GM18519 (cell line): ENCODE measurements around the gene TEX48.

Experiments
- ATAC-seq: cut with Tn5 transposase; IDR thresholded peaks from one replicate; pipeline ENCODE4 v1.9.1; 2021; ENCODE audit warnings: mild to moderate bottlenecking, moderate library complexity; ENCODE audit not compliant: unreplicated experiment, low FRiP score

Gene TEX48

GRCh38 chr9:114681594-114682332 is at the start of gene TEX48:
TEX48 (minus strand) TSS chr9:114682192; CDS start chr9:114671723, 10,469 bp downstream.
- ATAC-seq = peak; percentile 63

GRCh38 chr9:114731701-114732100 is 49.7 kb upstream of the TEX48 start:
- no peak for ATAC-seq

GRCh38 chr9:114729706-114730105 is 47.7 kb upstream of the TEX48 start:
- no peak for ATAC-seq

- ATAC-seq = no peak
Observed at GRCh38 chr9:114725930-114726329, 43.9 kb upstream of the TEX48 start.

- ATAC-seq = no peak
Observed at GRCh38 chr9:114724744-114725143, 42.8 kb upstream of the TEX48 start.

- ATAC-seq = no peak
Observed at GRCh38 chr9:114723931-114724330, 41.9 kb upstream of the TEX48 start.

GRCh38 chr9:114722937-114723620 is 41.1 kb upstream of the TEX48 start:
- ATAC-seq = no peak

GRCh38 chr9:114722081-114722621 is 40.2 kb upstream of the TEX48 start:
- no peak for ATAC-seq

- ATAC-seq = no peak
Observed at GRCh38 chr9:114721491-114722079, 39.6 kb upstream of the TEX48 start.

GRCh38 chr9:114720086-114720676 is 38.2 kb upstream of the TEX48 start:
- no peak for ATAC-seq

- ATAC-seq = no peak
Observed at GRCh38 chr9:114719290-114719689, 37.3 kb upstream of the TEX48 start.

GRCh38 chr9:114718801-114719221 is 36.8 kb upstream of the TEX48 start:
- peak; percentile 88 for ATAC-seq

- ATAC-seq = no peak
Observed at GRCh38 chr9:114717908-114718486, 36.0 kb upstream of the TEX48 start.

GRCh38 chr9:114709636-114710035 is 27.6 kb upstream of the TEX48 start:
- no peak for ATAC-seq

- no peak for ATAC-seq
Observed at GRCh38 chr9:114706711-114707110, 24.7 kb upstream of the TEX48 start.

- ATAC-seq = no peak
Observed at GRCh38 chr9:114701988-114702387, 20.0 kb upstream of the TEX48 start.

GRCh38 chr9:114697951-114698351 is 16.0 kb upstream of the TEX48 start:
- ATAC-seq = peak; percentile 37

GRCh38 chr9:114696814-114697544 is 15.0 kb upstream of the TEX48 start:
- ATAC-seq = peak; percentile 73

- ATAC-seq = no peak
Observed at GRCh38 chr9:114695948-114696347, 14.0 kb upstream of the TEX48 start.

- ATAC-seq = peak; percentile 36
Observed at GRCh38 chr9:114694719-114695269, 12.8 kb upstream of the TEX48 start.
